ENCODE data around the gene WFDC10B. TPM values are rescaled to one million over a fixed set of nuclear protein-coding genes. Genes with fewer than 3 reads are reported as not detected.
"Not testable (repeated sequence)": the region's sequence is repeated elsewhere in the genome, so short reads cannot be mapped to it uniquely, and the experiment has no call there.

WFDC10B gene
- polyA plus RNA-seq, 1 donor from 2014 or later: not detected

DNA sequence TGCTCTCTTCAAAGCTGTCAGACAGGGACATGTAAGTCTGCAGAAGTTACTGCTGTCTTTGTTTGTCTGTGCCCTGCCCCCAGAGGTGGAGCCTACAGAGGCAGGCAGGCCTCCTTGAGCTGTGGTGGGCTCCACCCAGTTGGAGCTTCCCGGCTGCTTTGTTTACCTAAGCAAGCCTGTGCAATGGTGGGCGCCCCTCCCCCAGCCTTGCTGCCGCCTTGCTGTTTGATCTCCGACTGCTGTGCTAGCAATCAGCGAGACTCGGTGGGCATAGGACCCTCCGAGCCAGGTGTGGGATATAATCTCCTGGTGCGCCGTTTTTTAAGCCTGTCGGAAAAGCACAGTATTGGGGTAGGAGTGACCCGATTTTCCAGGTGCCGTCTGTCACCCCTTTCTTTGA is 11.5 kb downstream of the WFDC10B start:
- H3K27me3 Mint-ChIP-seq: peaks cover 10% of the 10 kb centered on the region
- H3K4me1 Mint-ChIP-seq, H3K4me3 Mint-ChIP-seq, H3K27ac Mint-ChIP-seq, H3K36me3 Mint-ChIP-seq, H3K9me3 Mint-ChIP-seq: not testable (repeated sequence)

DNA sequence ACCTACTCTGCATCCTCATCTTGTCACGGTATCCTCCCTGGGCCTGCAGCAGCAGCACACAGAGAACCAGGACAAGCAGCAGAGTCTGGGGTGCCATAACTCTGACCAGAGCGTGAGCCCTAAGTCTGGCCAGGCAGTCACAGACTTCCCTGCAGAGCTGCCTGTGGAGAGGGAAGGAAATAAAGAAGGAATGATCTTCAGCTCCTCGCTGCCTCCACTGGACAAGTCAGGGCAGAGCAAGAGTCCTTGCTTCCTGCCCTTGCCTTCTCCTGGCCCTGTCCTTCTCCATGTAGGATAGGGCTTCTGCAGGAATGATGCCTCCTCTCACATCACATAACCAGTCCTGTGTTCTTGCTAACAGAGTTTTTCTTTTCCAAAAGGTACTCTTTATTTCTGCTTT is 18.9 kb downstream of the WFDC10B start:
- H3K36me3 Mint-ChIP-seq: no peaks in the 10 kb centered on the region
- H3K9me3 Mint-ChIP-seq: peaks cover 0 to 5% (median 2%) of the 10 kb centered on the region in 3 donors
- H3K27ac Mint-ChIP-seq: no peak overlapping the region

DNA sequence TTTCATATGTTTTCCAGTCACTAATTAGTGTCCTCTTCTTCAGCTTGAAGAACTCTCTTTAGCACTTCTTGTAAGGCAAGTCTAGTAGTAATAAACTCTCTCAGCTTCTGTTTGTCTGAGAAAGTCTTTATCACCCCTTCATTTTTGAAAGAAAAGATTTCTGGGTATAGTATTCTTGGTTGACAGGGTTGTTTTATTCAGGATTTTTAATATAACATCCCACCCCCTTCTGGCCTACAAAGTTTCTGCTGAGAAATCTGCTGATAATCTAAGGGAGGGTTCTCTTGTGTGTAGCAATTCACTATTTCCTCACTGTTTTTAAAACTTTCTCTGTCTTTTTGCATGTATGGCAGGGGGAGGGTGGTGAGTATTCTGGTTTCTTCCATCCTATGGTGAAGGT is 25.2 kb downstream of the WFDC10B start:
- peaks cover 10 to 32% (median 20%) of the 10 kb centered on the region in 3 donors for H3K9me3 Mint-ChIP-seq
- H3K27ac Mint-ChIP-seq: no peak overlapping the region
- H3K27me3 Mint-ChIP-seq: peaks cover 9% of the 10 kb centered on the region
- H3K36me3 Mint-ChIP-seq: peaks cover 3% of the 10 kb centered on the region
- no peak overlapping the region for H3K4me3 Mint-ChIP-seq
- no peaks in the 10 kb centered on the region for H3K4me1 Mint-ChIP-seq

More for the DNA sequence above, 18.9 kb downstream of the WFDC10B start:
- Mint-ChIP-seq H3K4me1 (peaks cover 0 to 3% (median 0%) of the 10 kb centered on the region in 3 donors), H3K4me3 (no peak overlapping the region), H3K27me3 (peaks cover 4% of the 10 kb centered on the region)

DNA sequence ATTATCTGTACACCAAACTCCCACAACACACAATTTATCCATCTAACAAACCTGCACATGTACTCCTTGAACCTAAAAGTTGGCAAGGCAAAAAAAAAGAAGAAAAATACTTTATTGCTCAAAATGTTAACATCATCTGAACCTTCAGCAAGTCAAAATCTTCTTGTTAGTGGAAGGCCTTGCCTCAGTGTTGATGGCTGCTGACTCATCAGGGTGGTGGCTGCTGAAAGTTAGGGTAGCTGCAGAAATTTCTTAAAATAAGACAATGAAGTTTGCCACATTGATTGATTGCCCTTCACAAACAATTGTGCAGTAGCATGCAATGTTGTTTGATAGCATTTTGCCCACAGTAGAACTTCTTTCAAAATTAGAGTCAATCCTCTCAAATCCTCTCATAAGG is 32.1 kb downstream of the WFDC10B start:
- Mint-ChIP-seq H3K4me3 (no peak overlapping the region), H3K4me1 (no peaks in the 10 kb centered on the region), H3K9me3 (peaks cover 11 to 20% (median 13%) of the 10 kb centered on the region in 3 donors), H3K27ac (no peak overlapping the region), H3K36me3 (peaks cover 1% of the 10 kb centered on the region), H3K27me3 (peaks cover 7% of the 10 kb centered on the region)

DNA sequence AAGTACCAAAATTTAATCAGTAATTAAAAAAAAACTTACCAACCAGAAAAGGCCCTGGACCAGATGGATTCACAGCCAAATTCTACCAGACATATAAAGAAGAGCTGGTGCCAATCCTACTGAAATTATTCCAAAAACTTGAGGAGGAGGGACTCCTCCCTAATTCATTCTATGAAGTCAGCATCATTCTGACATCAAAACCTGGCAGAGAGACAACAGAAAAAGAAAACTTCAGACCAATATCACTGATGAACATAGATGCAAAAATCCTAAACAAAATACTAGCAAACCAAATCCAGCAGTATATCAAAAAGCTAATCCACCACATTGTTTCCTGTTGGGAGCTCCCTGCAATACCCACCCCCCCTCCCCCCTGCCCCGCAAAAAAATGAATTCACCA is 34.7 kb downstream of the WFDC10B start, which contains the start of gene WFDC11:
Gene WFDC11 (minus strand): TSS at position 101 of the 400 bp plus-strand sequence. CDS start 19,639 bp downstream, outside the sequence.
- Mint-ChIP-seq H3K9me3 (peaks cover 0 to 7% (median under 1%) of the 10 kb centered on the region in 3 donors), H3K36me3 (peaks cover under 1% of the 10 kb centered on the region), H3K27ac (no peak within 1 kb of the TSS), H3K4me1 (no peaks in the 10 kb centered on the region), H3K27me3 (peaks cover 12% of the 10 kb centered on the region), H3K4me3 (no peak within 1 kb of the TSS)

DNA sequence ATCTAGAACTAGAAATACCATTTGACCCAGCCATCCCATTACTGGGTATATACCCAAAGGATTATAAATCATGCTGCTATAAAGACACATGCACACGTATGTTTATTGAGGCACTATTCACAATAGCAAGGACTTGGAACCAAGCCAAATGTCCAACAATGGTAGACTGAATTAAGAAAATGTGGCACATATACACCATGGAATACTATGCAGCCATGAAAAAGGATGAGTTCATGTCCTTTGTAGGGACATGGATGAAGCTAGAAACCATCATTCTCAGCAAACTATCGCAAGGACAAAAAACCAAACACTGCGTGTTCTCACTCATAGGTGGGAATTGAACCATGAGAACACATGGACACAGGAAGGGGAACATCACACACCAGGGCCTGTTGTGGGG is 47.8 kb downstream of the WFDC10B start:
- not testable (repeated sequence) for H3K36me3 Mint-ChIP-seq, H3K4me1 Mint-ChIP-seq, H3K4me3 Mint-ChIP-seq, H3K9me3 Mint-ChIP-seq, H3K27me3 Mint-ChIP-seq, H3K27ac Mint-ChIP-seq

DNA sequence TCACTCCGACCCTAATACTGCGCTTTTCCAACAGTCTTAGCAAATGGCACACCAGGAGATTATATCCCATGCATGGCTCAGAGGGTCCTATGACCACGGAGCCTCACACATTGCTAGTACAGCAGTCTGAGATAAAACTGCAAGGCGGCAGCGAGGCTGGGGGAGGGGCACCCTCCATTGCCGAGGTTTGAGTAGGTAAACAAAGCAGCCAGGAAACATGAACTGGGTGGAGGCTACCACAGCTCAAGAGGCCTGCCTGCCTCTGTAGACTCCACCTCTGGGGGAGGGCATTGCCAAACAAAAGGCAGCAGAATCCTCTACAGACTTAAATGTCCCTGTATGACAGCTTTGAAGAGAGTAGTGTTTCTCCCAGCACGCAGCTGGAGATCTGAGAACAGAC is 53.1 kb downstream of the WFDC10B start:
- not testable (repeated sequence) for H3K27ac Mint-ChIP-seq, H3K9me3 Mint-ChIP-seq, H3K36me3 Mint-ChIP-seq, H3K27me3 Mint-ChIP-seq, H3K4me1 Mint-ChIP-seq
- peak overlapping the region in 1 of 4 donors; percentile 4 for H3K4me3 Mint-ChIP-seq

DNA sequence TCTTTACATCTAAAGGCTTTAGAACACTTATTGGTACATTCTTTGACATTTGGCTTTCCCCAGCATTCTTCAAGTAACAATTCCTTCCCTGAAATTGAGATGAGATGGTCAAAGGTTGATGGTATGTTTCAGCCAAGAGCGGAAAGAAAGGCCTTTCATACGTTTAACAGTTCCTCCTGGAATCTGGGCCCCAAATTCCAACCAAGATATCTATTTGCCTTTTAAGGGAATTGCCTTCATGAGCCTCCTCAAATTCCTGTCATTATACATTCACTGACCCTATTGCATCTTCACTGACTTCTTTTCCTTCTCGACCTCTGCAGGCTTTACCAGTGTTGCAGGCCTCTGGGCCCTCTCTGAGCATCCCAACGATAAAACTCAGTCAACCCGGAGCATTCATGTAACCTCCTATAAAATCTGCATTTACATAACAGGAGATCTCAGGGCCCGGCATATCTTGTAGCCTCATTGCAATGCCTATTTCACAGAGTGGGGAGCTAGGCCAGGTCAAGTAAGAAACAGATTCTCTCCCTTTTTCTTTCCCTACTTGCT is 55.4 kb downstream of the WFDC10B start:
- peaks cover 4% of the 10 kb centered on the region for H3K36me3 Mint-ChIP-seq
- H3K4me3 Mint-ChIP-seq: no peak overlapping the region
- peaks cover 0 to 1% (median 0%) of the 10 kb centered on the region in 3 donors for H3K9me3 Mint-ChIP-seq
- no peak overlapping the region for H3K27ac Mint-ChIP-seq
- H3K4me1 Mint-ChIP-seq: no peaks in the 10 kb centered on the region
- peaks cover 6% of the 10 kb centered on the region for H3K27me3 Mint-ChIP-seq

DNA sequence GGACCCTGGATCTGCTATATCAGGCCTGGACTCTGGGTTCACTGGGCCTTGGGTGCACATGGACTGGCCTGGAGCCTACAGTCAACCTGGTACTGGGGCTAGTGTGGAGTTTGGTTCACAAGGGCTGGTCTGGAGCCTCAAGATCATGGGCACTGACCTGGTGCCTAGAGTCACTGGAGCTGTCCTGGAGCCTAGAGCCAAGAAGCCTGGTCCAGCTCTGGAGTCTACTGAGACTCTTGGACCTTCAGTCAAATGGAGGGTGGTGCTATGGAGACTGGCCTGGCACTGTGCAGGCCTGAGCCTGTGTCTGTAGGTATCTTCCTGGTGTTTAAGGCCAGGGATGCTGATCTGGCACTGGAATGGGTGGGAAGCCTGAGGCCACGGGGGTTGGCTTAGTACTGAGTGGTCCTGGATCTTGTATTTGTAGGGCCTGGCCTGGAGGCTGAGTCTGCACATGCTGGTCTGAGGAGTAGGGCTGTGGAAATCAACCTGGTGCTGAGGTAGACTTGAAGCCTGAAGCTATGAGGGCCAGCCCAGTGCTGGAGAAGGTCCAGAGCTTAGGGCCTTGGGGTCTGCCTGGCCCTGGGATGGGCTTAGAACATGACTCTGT is 57.3 kb downstream of the WFDC10B start:
- peaks cover 0 to under 1% (median 0%) of the 10 kb centered on the region in 3 donors for H3K9me3 Mint-ChIP-seq
- no peak overlapping the region for H3K4me3 Mint-ChIP-seq
- peaks cover 6% of the 10 kb centered on the region for H3K27me3 Mint-ChIP-seq
- no peaks in the 10 kb centered on the region for H3K4me1 Mint-ChIP-seq
- no peak overlapping the region for H3K27ac Mint-ChIP-seq
- peaks cover 4% of the 10 kb centered on the region for H3K36me3 Mint-ChIP-seq

DNA sequence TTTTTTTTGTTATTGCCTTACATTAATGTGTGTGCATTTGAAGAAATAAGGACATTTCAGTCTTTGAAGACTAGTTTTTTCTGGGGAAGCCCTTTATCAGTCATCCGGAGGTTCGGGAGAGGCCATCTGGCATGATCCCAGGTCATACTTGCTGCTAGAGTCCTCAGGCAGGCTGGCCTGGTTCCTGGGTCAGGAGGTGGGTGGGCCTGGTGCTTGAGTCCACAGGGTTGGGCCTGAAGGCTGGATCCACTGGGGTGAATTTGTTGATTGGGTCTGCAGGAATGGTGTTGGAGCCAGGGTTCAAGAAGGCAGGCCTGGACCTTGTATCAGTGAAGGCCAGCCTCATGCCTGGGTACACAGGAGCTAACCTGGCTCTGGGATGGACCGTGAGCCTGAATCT is 57.9 kb downstream of the WFDC10B start:
- no peaks in the 10 kb centered on the region for H3K4me1 Mint-ChIP-seq
- H3K9me3 Mint-ChIP-seq: no peaks in the 10 kb centered on the region
- no peak overlapping the region for H3K4me3 Mint-ChIP-seq
- H3K27me3 Mint-ChIP-seq: peaks cover 6% of the 10 kb centered on the region
- H3K27ac Mint-ChIP-seq: no peak overlapping the region
- H3K36me3 Mint-ChIP-seq: peaks cover 4% of the 10 kb centered on the region

DNA sequence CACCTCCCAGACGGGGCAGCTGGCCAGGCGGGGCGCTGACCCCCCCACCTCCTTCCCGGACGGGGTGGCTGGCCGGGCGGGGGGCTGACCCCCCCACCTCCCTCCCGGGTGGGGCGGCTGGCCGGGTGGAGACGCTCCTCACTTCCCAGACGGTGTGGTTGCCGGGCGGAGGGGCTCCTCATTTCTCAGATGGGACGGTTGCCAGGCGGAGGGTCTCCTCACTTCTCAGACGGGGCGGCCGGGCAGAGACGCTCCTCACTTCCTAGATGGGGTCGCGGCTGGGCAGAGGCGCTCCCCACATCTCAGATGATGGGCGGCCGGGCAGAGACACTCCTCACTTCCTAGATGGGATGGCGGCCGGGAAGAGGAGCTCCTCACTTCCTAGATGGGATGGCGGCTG is 59.0 kb downstream of the WFDC10B start:
- H3K27me3 Mint-ChIP-seq, H3K4me1 Mint-ChIP-seq, H3K4me3 Mint-ChIP-seq, H3K27ac Mint-ChIP-seq, H3K9me3 Mint-ChIP-seq, H3K36me3 Mint-ChIP-seq: not testable (repeated sequence)

DNA sequence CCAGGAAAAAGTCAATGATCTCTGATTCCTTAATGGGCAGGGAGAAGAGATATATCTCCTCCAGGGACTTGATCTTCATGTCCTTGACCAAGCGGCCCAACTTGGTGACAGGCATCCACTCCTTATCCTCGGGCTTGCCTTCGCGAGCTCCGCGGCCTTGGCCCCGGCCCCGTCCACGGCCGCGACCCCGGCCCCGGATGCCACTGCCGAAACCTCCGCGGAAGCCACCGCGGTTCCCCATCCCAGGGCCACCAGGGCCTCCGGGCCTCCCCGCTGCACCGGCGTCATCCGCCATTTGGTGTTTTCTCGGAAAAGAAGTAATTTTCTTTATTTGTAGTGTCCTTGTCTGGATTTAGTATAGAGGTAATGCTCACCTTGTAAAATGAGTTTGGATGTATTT is 63.7 kb downstream of the WFDC10B start:
- H3K36me3 Mint-ChIP-seq, H3K4me1 Mint-ChIP-seq, H3K9me3 Mint-ChIP-seq, H3K27ac Mint-ChIP-seq, H3K4me3 Mint-ChIP-seq, H3K27me3 Mint-ChIP-seq: not testable (repeated sequence)

DNA sequence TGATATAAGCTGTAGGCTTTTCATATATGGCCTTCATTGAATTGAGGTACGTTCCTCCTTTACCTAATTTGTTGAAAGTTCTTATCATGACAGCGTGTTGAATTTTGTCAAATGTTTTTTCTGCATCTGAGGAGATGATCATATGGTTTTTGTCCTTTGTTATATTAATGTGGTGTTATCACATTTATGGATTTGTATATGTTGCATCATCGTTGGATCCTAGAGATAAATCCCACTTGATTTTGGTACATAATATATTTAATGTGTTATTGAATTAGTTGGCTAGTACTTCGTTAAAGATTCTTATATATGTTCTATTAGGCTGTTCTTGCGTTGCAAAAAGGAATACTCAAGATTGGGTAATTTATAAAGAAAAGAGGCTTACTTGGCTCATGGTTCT is 65.1 kb downstream of the WFDC10B start:
- Mint-ChIP-seq H3K27me3 (peaks cover 4% of the 10 kb centered on the region), H3K4me3 (no peak overlapping the region), H3K9me3 (peaks cover 0 to 2% (median 0%) of the 10 kb centered on the region in 3 donors), H3K27ac (no peak overlapping the region), H3K36me3 (no peaks in the 10 kb centered on the region), H3K4me1 (no peaks in the 10 kb centered on the region)

DNA sequence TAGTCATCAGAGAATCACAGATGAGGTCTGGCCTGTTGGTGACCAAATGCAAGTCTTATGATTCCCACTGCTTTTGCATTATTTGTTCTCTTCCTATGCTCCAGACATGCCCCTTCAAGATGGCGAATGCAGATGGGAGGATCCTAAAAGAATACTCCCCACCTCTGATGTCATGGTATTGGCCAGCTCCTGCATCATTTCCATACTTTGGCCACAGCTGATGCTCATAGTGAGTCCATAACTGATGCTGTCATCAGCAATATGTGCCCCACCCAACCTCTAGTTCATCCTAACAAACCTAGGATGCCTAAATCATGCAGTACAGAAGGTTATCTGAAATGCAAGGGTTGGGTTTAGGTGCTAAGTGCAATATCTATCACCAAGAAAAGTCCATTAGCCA is 68.3 kb downstream of the WFDC10B start:
- H3K27ac Mint-ChIP-seq: no peak overlapping the region
- H3K9me3 Mint-ChIP-seq: peaks cover 0 to 3% (median 0%) of the 10 kb centered on the region in 3 donors
- no peaks in the 10 kb centered on the region for H3K4me1 Mint-ChIP-seq
- H3K27me3 Mint-ChIP-seq: peaks cover 2% of the 10 kb centered on the region
- no peaks in the 10 kb centered on the region for H3K36me3 Mint-ChIP-seq
- H3K4me3 Mint-ChIP-seq: no peak overlapping the region
